HCT116 (cell line): ENCODE results near the gene ROR2. TPM values are rescaled to one million over a fixed set of nuclear protein-coding genes. Genes with fewer than 3 reads are reported as not detected.

Experiments used
- ATAC-seq: fragments of 200-7000 bp; cut with Tn5 transposase; 2 replicates; pipeline ENCODE4 v1.9.1; 2020; ENCODE audit warnings: mild to moderate bottlenecking, moderate library complexity
- BruUV-seq: library from RNA; stranded (reverse); fragments of 400-500 nt; replicated peaks from 2 replicates; lab custom pipeline; 2021; lab: Mats Ljungman, UMichigan
- CTCF ChIA-PET: fragments of 300-600 bp; sonication (Branson Sonifier 250); formaldehyde crosslinking; loops from one replicate; lab custom pipeline; 2021; ENCODE audit warnings: antibody characterized with exemption; lab: Charles Lee
- POLR2A ChIA-PET: fragments of 300-600, 350-600 bp; sonication (Branson Sonifier 250); formaldehyde crosslinking; loops from one replicate; lab custom pipeline; 2021; ENCODE audit warnings: antibody characterized with exemption; lab: Charles Lee
- RAD21 ChIA-PET, 2 experiments: fragments of 300-600 bp; sonication (Branson Sonifier 250); formaldehyde crosslinking; loops; one replicate each; lab custom pipeline; 2023; ENCODE audit warnings: low total read pairs in 2 of 2; ENCODE audit not compliant: uncharacterized antibody in 2 of 2, unreplicated experiment in 2 of 2, low non-redundant PET in 1 of 2; lab: Charles Lee
- DNase-seq: peaks from one replicate; pipeline ENCODE4 v3.0.0-alpha.2; 2010; ENCODE audit warnings: low read depth, low spot score
- H2AFZ ChIP-seq: fragments of 200-600 bp; shearing (Covaris generic), sonication (generic); 2 replicates; pipeline ENCODE4 v1.6.1; 2017; ENCODE audit warnings: low read depth, mixed run types, mixed read lengths, antibody characterized with exemption, low read length; ENCODE audit not compliant: poor library complexity, severe bottlenecking
- H3K27ac ChIP-seq: 2 replicates; pipeline ENCODE4 v1.5.1; 2012; ENCODE audit warnings: low read depth, low read length
- H3K27me3 ChIP-seq: fragments of 200-600 bp; sonication (generic); 2 replicates; pipeline ENCODE4 v1.6.1; 2016; ENCODE audit warnings: mixed run types, low read length, mixed read lengths; ENCODE audit not compliant: insufficient read depth
- H3K36me3 ChIP-seq, 2 experiments: fragments of 200-500 bp in 1 of 2; fragments of 200-600 bp in 1 of 2; sonication (Bioruptor generic) in 1 of 2; sonication (generic) in 1 of 2; 2 replicates each; pipeline versions ENCODE4 v1.5.1 to v1.6.1; 2014 to 2016; ENCODE audit warnings: low read length in 2 of 2, inconsistent platforms in 1 of 2, mixed read lengths in 1 of 2, mixed run types in 1 of 2; ENCODE audit not compliant: insufficient read depth in 2 of 2, control insufficient read depth in 1 of 2
- H3K4me1 ChIP-seq, 2 experiments: fragments of 200-600 bp in 1 of 2; sonication (generic) in 1 of 2; 2 replicates each; pipeline versions ENCODE4 v1.5.1 to v1.6.1; 2012 to 2017; ENCODE audit warnings: low read length in 2 of 2, inconsistent platforms in 1 of 2, mild to moderate bottlenecking in 1 of 2, mixed read lengths in 1 of 2, mixed run types in 1 of 2, moderate library complexity in 1 of 2; ENCODE audit not compliant: insufficient read depth in 2 of 2, control insufficient read depth in 1 of 2
- H3K4me2 ChIP-seq: fragments of 200-600 bp; sonication (generic); 2 replicates; pipeline ENCODE4 v1.6.1; 2017; ENCODE audit warnings: mixed run types, low read length, mixed read lengths
- H3K4me3 ChIP-seq, 2 experiments: fragments of 200-600 bp in 1 of 2; sonication (generic) in 1 of 2; replicated peaks in 1 of 2; 2 replicates each; pipeline ENCODE4 v1.5.1; 2011 to 2016; ENCODE audit warnings: low read length in 2 of 2, control low read depth in 1 of 2, low read depth in 1 of 2, mild to moderate bottlenecking in 1 of 2, mixed read lengths in 1 of 2, mixed run types in 1 of 2
- H3K79me2 ChIP-seq: fragments of 200-600 bp; sonication (generic); 2 replicates; pipeline ENCODE4 v1.6.1; 2017; ENCODE audit warnings: mild to moderate bottlenecking, mixed run types, low read length, moderate library complexity, mixed read lengths; ENCODE audit not compliant: insufficient read depth
- H3K9ac ChIP-seq: fragments of 200-600 bp; sonication (generic); 2 replicates; pipeline ENCODE4 v1.6.1; 2016; ENCODE audit warnings: low read length, mixed read lengths
- H3K9me2 ChIP-seq: fragments of 200-600 bp; sonication (generic), shearing (Covaris generic); 2 replicates; pipeline ENCODE4 v1.6.1; 2017; ENCODE audit warnings: mixed run types, mild to moderate bottlenecking, moderate library complexity; ENCODE audit not compliant: insufficient read depth
- H3K9me3 ChIP-seq, 2 experiments: fragments of 200-500 bp in 1 of 2; fragments of 200-600 bp in 1 of 2; sonication (Bioruptor generic) in 1 of 2; sonication (generic) in 1 of 2; 2 replicates each; pipeline ENCODE4 v1.6.1; 2014 to 2017; ENCODE audit warnings: low read length in 2 of 2, mixed read lengths in 2 of 2, inconsistent platforms in 1 of 2, low read depth in 1 of 2, mild to moderate bottlenecking in 1 of 2, mixed run types in 1 of 2, moderate library complexity in 1 of 2; ENCODE audit not compliant: control insufficient read depth in 1 of 2, insufficient read depth in 1 of 2
- H4K20me1 ChIP-seq: fragments of 200-600 bp; sonication (generic), shearing (Covaris generic); 2 replicates; pipeline ENCODE4 v1.6.1; 2017; ENCODE audit warnings: mixed run types, mild to moderate bottlenecking, moderate library complexity; ENCODE audit not compliant: insufficient read depth
- ATF3 ChIP-seq: IDR thresholded peaks from 2 replicates; pipeline ENCODE4 v1.6.1; 2012
- EGR1 ChIP-seq: IDR thresholded peaks from 2 replicates; pipeline ENCODE4 v1.6.1; 2012; ENCODE audit warnings: low read depth
- ELF1 ChIP-seq: IDR thresholded peaks from 2 replicates; pipeline ENCODE4 v1.6.1; 2012; ENCODE audit warnings: low read depth, borderline replicate concordance
- EZH2phosphoT487 ChIP-seq: fragments of 200-600 bp; IDR thresholded peaks from 2 replicates; pipeline ENCODE4 v1.6.1; 2018; ENCODE audit warnings: antibody characterized with exemption, borderline replicate concordance
- JUND ChIP-seq: IDR thresholded peaks from 2 replicates; pipeline ENCODE4 v1.6.1; 2012
- MAX ChIP-seq: IDR thresholded peaks from 2 replicates; pipeline ENCODE4 v1.6.1; 2012
- POLR2AphosphoS5 ChIP-seq: IDR thresholded peaks from 2 replicates; pipeline ENCODE4 v1.6.1; 2011; ENCODE audit warnings: mild to moderate bottlenecking, low read depth, low read length, moderate library complexity
- RAD21 ChIP-seq: IDR thresholded peaks from 2 replicates; pipeline ENCODE4 v1.6.1; 2012; ENCODE audit warnings: low read depth, mild to moderate bottlenecking
- REST ChIP-seq: IDR thresholded peaks from 2 replicates; pipeline ENCODE4 v1.6.1; 2012; ENCODE audit warnings: low read depth
- SIN3A ChIP-seq: IDR thresholded peaks from 2 replicates; pipeline ENCODE4 v1.6.1; 2012; ENCODE audit warnings: low read depth
- ZBTB33 ChIP-seq: IDR thresholded peaks from 2 replicates; pipeline ENCODE4 v1.6.1; 2011; ENCODE audit warnings: mild to moderate bottlenecking, low read length, moderate library complexity; ENCODE audit not compliant: insufficient replicate concordance; ENCODE audit errors: extremely low read depth
- intact Hi-C: fragments of 100-400 bp; cut with micrococcal nuclease; formaldehyde crosslinking; loops from 2 replicates; pipeline ENCODE4 v1.10.0; 2022
- total RNA-seq: library from RNA; stranded (reverse); gene quantifications from one replicate; pipeline ENCODE4 v1.2.1, GENCODE V29; 2021; ENCODE audit not compliant: unreplicated experiment

ROR2 gene
- total RNA-seq, 1 experiment from 2014 or later, result 15.7 TPM

GRCh38 chr9:91727972-91728371 lies 222.1 kb downstream of the ROR2 start:
- ChIA-PET POLR2A (no interaction called here), CTCF (no interaction called here), RAD21 (no interaction called here)
- Histone ChIP-seq H3K9me2 (no peaks in the 10 kb centered on the region), H2AFZ (no peak overlapping the region), H3K27ac (no peak overlapping the region), H3K79me2 (no peaks in the 10 kb centered on the region), H3K27me3 (no peaks in the 10 kb centered on the region), H3K9ac (no peak overlapping the region), H3K9me3 (no peaks in the 10 kb centered on the region), H3K4me2 (no peak overlapping the region), H3K4me3 (no peak overlapping the region), H4K20me1 (no peaks in the 10 kb centered on the region), H3K4me1 (peaks cover 0 to 4% of the 10 kb centered on the region in 2 experiments; a peak in 2 of 4 replicates), H3K36me3 (no peaks in the 10 kb centered on the region)
- ATAC-seq, result no peak
- no peak for TF ChIP-seq EZH2phosphoT487
- TF ChIP-seq ELF1, result no peak
- TF ChIP-seq ATF3, result no peak
- no peak for TF ChIP-seq JUND
- BruUV-seq, result no TSS peak
- DNase-seq, result no peak
- intact Hi-C loops, result loop anchor here (1.0 kb wide), 2 partner anchors 69 to 813 kb away; no protein-coding TSS in a partner anchor

- no peaks in the 10 kb centered on the region for H3K27me3 ChIP-seq
- DNase-seq, result peak; percentile 16
- peak; percentile 100 for ATAC-seq
- H2AFZ ChIP-seq, result no peak overlapping the region
- H3K9ac ChIP-seq, result no peak overlapping the region
- H3K79me2 ChIP-seq, result no peaks in the 10 kb centered on the region
- POLR2A ChIA-PET, result no interaction called here
- no peak overlapping the region for H3K4me3 ChIP-seq
- no peak overlapping the region for H3K4me2 ChIP-seq
- peaks cover 0 to 4% of the 10 kb centered on the region in 2 experiments; a peak in 2 of 4 replicates for H3K4me1 ChIP-seq
- CTCF ChIA-PET, result interaction anchor here (0.6 to 2.2 kb wide), 9 partner anchors 9 to 832 kb away, joined by 3 to 27 read pairs (median 5); no protein-coding TSS in a partner anchor
- H3K27ac ChIP-seq, result no peak overlapping the region
- H3K9me3 ChIP-seq, result no peaks in the 10 kb centered on the region
- H3K36me3 ChIP-seq, result no peaks in the 10 kb centered on the region
- no peaks in the 10 kb centered on the region for H4K20me1 ChIP-seq
- no TSS peak for BruUV-seq
- H3K9me2 ChIP-seq, result no peaks in the 10 kb centered on the region
- intact Hi-C loops, result loop anchor here (1.0 kb wide), 2 partner anchors 68 to 812 kb away; no protein-coding TSS in a partner anchor
- RAD21 ChIA-PET, result interaction anchor here (0.5 to 1.0 kb wide), 5 partner anchors 17 to 813 kb away, joined by 3 to 6 read pairs (median 4); no protein-coding TSS in a partner anchor
- no peak for TF ChIP-seq REST
- no peak for TF ChIP-seq POLR2AphosphoS5
- TF ChIP-seq ZBTB33, result no peak
- TF ChIP-seq EZH2phosphoT487, result no peak
- no peak for TF ChIP-seq MAX
- no peak for TF ChIP-seq SIN3A
- peak; percentile 76 for TF ChIP-seq RAD21
- no peak for TF ChIP-seq EGR1
Observed at GRCh38 chr9:91727316-91727861, 222.6 kb downstream of the ROR2 start.
